CD4-positive, alpha-beta T cell treated with Interleukin-15 for 4 hours (primary cell): Measurements from ENCODE around the gene KIAA1671.

Experiments used
- DNase-seq: peaks from one replicate; pipeline ENCODE4 v3.0.0-alpha.2; 2020; ENCODE audit warnings: low spot score

Gene KIAA1671

DNA sequence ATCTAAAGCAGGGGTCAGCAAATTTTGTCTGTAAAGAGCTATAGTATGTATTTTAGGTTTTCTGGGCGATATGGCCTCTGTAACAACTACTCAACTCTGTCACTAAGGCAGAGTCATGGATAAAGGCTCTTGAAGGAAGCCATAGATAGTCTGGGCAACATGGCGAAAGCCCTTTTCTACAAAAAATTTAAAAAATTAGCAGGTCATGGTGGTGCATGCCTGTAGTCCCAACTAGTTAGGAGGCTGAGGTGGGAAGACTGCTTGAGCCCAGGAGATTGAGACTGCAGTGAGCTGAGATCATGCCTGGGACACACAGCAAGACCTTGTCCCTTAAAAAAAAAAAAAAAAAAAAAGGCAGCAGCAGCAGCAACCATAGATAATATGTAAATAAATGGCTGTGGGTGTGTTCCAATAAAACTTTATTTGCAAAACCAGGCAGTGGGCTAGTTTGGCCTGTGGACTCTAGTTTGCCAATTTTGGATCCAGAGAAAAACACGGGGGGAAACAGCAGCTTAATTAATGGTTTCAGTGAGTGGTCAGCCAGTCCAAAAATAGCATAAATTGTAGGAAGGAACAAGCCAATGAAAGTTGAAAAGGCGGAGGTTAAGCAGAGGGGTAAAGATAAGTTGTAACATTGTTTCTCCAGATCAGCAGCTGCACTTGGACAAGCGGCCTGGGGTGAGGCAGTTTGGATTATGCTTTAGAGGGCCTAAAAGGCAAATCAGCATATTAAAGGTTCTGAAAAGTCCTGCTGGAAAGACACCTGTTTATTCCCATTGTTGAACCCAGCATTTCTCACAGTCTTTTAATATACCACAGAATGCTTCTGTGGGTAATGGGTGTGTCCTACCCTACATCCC lies 62.6 kb downstream of the KIAA1671 start:
- DNase-seq: no peak

DNA sequence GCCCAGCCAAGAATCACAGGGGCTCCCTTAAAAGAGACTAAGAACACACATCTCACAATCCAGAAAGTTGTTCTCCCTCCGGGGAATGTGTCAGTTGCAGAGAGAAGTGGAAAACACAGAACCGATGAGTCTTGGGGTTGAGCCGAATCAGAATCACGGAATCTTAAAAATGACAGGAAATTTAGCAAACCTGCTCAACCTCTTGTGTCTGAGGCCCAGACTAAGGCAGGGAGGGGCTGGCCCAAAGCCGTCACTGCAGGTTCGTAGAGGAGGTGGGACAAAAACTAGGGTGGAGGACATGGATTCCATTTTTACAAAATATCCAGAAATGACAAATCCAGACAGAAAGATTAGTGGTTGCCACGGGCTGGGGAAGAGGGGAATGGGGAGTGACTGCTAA lies 63.8 kb downstream of the KIAA1671 start:
- DNase-seq: no peak

- DNase-seq: no peak
These were observed 65.5 kb downstream of the KIAA1671 start for GRCh38 chr22:25018009-25018408.

GRCh38 chr22:25019427-25020184 lies 67.1 kb downstream of the KIAA1671 start:
- no peak for DNase-seq

- DNase-seq: no peak
These were observed 68.9 kb downstream of the KIAA1671 start for GRCh38 chr22:25021409-25021808.

DNA sequence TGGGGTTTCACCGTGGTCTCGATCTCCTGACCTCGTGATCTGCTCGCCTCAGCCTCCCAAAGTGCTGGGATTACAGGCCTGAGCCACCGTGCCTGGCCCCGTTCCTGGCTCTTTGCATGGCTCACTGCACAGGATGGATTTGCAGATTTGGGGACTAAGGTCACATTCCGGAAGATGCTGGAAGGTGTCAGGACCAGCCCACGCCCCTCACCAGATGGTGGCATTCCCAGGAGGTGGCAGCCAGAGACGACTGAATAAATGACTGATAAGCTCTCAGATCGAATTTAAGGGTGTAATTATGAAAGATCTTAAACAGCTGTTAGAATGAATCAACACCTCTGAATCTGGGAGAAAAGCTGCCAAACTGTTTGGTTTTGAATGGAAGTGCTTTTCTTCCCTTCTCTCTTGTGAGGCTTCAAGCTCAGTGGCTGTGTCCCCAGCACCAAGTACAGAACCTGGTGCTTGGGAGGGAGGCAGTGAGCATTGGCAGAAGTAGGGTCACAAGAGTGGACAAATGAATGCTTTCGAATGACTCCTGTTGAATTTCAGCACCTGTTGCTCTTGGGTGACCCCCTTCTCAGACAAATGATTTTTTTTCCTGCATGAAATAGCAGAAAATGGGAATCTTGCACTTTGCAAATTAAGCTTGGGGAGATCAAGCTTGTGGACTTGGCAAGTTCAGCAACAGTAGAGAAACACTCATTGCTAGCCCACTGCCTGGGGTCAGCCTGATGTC lies 69.6 kb downstream of the KIAA1671 start:
- DNase-seq: no peak

DNA sequence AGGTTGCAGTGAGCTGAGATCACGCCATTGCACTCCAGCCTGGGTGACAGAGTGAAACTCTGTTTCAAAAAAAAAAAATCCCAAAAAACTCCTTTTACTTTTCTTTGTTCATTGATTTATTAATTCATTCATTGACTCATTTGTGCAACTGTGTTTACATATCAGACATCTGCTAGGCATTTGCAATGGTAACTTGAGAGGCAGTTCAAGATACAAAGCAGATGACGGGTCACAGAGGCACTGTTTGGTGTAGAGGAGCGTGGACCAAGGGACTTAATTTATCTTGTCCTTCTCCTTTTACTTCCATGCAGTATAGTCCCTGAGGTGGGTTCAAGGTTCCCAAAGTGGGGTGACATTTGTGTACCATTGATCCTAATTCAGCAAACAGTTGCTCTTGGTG lies 71.4 kb downstream of the KIAA1671 start:
- no peak for DNase-seq

DNA sequence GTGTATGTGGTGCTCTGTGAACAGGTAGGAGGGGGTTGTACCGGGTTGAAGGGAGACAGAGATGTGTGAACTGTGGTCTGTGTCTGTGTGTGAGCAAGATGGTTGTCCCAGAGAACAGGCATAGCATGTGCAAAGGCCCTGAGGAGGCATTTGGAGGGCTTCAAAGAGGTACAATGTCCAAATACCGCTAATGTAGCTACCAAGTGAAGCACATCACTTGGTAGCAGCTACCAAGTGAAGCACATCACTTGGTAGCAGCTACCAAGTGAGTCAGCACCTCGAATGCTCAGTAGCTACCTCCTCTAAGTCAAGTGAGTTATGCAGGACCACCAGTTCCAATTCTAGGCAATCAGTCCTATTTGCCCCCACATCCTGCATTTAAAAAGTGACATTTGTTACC lies 72.4 kb downstream of the KIAA1671 start:
- no peak for DNase-seq

- DNase-seq: no peak
These were observed 73.2 kb downstream of the KIAA1671 start for GRCh38 chr22:25025491-25026400.

DNA sequence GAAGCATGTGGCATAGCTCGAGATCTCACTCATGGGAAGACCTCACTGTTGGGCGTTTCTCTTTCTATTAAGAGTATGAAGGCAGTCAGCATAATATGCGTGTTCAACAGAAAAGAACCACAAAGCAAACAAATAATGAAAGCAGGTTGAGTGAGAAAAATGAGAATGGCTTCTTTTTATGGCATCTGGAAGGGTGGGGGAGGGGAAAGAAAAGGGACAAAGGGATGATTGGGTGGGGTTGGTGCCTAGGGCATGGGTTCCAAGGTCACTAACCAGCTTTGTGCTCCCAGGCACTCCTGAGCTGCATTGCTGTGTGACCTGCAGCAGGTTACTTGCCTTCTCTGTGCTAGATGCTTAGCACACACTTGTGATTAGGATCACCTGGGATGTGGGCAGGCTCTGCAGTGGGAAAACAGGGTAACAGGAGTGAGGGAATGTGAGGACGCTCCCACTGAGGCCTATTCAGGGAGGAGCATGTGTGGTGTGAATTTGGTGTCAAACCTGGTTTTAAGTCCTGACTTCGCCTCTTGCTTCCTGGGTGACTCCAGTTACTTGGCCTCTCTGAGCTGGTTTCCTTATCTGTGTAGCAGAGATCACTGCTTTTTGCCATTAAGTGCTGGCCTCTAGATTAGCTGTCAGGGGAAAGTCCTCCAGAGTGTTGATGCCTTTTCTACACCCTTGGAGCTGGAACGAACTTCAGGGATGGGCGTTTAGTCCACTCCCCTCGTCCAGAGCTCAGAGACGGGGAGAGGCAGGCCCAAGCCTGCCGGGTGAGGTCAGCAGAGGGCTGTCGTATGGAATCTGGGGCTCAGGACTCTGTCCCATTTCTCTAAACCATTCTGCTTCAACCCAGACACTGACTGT lies 74.8 kb downstream of the KIAA1671 start:
- no peak for DNase-seq

DNA sequence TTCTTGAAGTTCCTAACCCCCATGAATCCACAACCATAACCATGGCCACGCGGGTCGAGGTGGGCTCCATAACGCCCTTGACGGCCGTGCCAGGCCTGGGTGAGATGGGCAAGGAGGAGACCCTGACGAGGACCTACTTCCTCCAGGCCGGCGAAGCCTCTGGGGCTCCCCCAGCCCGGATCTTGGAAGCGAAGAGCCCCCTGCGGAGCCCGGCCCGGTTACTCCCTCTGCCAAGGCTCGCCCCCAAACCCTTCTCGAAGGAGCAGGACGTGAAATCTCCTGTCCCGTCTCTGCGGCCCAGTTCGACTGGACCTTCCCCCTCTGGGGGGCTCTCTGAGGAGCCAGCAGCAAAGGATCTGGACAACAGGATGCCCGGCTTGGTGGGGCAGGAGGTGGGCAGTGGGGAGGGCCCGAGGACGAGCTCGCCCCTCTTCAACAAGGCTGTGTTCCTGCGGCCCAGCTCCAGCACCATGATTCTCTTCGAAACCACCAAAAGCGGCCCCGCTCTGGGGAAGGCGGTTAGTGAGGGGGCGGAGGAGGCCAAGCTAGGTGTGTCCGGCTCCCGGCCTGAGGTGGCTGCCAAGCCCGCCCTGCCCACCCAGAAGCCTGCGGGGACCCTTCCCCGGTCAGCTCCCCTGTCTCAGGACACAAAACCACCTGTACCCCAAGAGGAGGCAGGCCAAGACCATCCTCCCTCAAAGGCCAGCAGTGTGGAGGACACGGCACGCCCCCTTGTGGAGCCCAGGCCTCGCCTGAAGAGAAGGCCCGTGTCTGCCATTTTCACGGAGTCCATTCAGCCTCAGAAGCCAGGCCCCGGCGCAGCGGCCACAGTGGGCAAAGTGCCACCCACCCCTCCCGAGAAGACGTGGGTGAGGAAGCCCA lies 75.7 kb downstream of the KIAA1671 start:
- no peak for DNase-seq

GRCh38 chr22:25028841-25029141 lies 76.3 kb downstream of the KIAA1671 start:
- DNase-seq: no peak

DNA sequence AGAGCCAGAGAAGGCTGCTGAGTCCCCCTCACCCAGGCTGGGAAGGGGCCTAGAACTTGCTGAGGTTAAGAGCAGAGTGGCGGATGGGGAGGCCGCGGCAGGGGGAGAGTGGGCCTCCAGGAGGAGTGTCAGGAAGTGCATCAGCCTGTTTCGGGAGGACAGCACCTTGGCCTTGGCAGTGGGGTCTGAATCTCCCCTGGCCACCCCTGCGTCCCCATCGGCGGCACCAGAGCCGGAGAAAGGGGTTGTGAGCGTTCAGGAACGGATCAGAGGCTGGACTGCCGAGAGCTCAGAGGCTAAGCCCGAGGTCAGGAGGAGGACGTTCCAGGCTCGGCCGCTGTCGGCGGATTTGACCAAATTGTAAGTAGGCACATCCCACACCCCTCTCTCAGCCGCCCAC lies 76.7 kb downstream of the KIAA1671 start:
- no peak for DNase-seq

- DNase-seq: no peak
These were observed 78.1 kb downstream of the KIAA1671 start for GRCh38 chr22:25030636-25031035.

DNA sequence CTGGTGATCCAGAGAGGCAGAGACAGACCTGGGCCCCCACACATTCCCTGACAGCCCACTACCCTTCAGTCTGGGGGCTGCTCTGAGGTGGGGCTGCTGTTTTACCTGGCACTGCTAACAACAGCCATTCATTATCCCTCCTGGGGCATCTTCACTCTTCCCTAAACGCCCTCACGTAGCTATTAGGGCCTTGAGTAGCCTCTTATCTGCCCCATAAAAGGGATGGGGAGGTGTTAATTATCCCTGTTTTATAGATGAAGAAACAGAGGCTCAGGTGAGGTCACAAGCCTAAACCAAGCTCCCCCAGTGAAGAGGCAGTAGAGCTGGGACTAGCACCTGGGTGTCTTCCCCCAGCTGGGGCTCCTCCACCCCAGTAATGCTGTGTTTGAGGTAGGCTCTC lies 79.5 kb downstream of the KIAA1671 start:
- DNase-seq: no peak

DNA sequence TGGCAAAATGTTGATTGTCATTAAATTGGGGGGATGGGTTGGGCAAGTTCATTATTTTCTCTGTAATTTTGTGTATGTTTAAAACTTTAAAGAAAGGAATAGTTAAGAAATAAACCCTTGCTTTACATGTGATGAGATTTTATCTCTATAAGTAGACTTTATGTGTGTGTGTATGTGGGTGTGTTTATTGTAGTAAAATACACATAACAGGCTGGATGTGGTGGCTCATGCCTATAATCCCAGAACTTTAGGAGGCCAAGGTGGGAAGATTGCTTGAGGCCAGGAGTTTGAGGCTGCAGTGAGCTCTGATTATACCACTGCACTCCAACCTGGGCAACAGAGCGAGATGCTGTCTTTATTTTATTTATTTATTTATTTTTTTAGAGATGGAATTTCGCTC lies 83.2 kb downstream of the KIAA1671 start:
- no peak for DNase-seq

DNA sequence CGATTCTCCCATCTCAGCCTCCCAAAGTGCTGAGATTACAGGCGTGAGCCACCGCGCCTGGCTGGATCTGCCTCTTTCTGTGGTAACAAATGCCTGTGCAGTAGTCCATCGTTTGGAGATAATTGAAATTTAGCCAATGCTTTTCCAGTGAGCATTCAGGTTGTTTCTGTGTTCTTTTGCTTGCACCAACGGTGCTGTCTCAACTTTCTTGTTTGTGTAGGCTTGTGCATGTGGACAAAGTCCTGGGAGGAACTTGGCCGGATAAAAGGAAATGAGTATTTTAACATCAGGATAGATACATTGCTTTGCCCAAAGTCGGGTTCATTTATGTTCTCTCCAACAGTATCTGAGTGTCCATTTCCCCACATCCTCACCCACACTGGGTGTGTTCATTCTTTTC lies 85.7 kb downstream of the KIAA1671 start:
- DNase-seq: no peak

DNA sequence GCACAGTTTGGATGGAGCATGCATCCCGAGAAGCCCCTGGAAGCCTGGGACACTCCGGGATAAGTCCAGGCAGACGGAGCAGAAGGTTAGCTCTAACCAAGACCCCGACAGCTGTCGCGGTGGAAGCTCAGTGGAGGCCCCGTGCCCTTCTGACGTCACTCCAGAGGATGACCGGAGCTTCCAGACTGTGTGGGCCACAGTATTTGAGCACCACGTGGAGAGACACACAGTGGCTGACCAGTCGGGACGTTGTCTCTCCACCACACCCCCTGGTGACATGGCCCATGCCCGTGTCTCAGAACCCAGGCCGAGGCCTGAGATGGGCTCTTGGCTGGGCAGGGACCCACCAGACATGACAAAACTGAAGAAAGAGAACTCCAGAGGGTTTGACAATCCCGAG lies 86.3 kb downstream of the KIAA1671 start:
- no peak for DNase-seq

DNA sequence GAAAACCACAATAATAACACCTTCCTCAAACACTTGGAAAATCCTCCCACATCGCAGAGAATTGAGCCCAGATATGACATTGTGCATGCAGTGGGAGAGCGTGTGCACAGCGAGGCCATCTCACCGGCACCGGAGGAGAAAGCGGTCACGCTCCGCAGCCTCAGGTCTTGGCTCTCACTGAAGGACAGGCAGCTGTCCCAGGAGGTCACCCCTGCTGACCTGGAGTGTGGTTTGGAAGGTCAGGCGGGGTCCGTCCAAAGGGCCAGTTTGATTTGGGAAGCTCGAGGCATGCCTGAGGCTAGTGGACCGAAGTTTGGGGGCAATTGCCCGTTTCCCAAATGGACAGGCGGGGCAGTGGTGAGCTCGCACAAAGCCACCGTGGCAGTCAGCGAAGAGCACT lies 86.7 kb downstream of the KIAA1671 start:
- no peak for DNase-seq

DNA sequence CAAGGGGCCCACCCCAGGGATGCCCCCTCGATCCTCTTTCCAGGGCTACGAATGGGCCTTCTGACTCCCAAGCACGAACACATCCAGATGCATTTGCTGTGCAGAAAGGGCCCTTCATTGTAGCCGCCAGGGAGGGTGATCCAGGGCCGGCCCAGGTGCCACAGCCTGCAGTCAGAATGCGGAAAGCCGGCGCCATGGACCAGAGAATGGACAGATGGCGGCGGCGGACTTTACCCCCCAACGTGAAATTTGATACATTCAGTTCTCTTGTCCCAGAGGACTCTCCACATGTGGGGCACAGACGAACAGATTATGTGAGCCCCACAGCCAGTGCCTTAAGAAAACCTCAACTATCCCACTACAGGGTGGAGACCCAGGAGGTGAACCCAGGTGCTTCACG lies 87.2 kb downstream of the KIAA1671 start:
- no peak for DNase-seq
